GM13976 (cell line): ENCODE measurements around the gene SIX3.

ENCODE experiments used
- DNase-seq: peaks from one replicate; pipeline ENCODE4 v3.0.0; 2012; ENCODE audit warnings: low spot score
- CTCF ChIP-seq: IDR thresholded peaks from 2 replicates; pipeline ENCODE4 v1.5.1; 2012; ENCODE audit warnings: borderline replicate concordance, mild to moderate bottlenecking; ENCODE audit not compliant: insufficient read depth; ENCODE audit errors: extremely low read depth, missing control alignments, control extremely low read depth
- in situ Hi-C: fragments of 300-500 bp; cut with MboI; formaldehyde crosslinking; loops from one replicate; pipeline ENCODE4 v1.12.0; 2022; ENCODE audit warnings: low sequenced_read_pairs, mixed read lengths, inconsistent platforms; ENCODE audit not compliant: unreplicated experiment

Gene SIX3

DNA sequence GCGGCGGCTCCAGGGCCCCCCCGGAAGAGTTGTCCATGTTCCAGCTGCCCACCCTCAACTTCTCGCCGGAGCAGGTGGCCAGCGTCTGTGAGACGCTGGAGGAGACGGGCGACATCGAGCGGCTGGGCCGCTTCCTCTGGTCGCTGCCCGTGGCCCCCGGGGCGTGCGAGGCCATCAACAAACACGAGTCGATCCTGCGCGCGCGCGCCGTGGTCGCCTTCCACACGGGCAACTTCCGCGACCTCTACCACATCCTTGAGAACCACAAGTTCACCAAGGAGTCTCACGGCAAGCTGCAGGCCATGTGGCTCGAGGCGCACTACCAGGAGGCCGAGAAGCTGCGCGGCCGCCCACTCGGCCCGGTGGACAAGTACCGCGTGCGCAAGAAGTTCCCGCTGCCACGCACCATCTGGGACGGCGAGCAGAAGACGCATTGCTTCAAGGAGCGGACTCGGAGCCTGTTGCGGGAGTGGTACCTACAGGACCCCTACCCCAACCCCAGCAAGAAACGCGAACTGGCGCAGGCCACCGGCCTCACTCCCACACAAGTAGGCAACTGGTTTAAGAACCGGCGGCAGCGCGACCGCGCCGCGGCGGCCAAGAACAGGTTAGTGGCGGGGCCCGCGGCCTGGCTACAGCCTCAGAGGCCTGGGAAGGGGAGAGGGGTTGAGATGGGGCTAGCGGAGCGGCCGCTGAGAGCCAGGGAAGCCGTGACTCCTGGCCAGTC lies 965 bp downstream of the SIX3 start:
- no peak for DNase-seq
- in situ Hi-C loops, result no loop called here
- no peak for TF ChIP-seq CTCF

DNA sequence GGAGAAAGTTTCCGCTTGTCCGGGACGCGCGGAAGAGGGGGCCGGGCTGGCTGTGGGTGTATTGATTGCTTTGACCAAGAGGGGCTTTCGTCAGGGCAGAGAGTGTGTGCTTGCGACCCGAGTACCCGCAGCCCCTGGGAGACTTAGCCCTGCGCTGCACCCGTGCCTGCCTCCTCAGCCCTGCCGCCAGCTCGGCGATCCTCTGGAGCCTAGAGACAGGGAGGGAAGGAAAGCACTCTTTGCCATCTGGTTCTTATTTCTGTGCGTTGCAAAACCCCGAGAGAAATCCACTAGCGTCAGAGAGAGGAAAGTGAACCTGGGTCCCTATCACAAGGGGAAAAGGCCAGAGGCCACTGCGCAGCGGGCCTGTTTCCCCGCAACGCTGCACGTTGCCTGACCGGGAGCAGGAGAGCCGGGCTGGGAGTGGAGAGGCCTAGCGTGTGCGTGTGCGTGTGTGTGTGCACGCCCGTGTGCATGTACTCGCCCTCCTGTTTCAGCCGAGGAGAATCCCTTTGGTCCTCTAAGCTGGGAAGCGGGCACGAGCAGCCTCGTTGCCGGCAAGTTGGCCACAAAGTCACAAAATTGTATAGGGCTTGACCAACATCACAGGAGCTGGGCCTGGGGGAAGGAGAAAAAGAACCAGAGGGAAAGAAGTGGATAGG lies 1.7 kb downstream of the SIX3 start:
- DNase-seq, result no peak
- TF ChIP-seq CTCF, result no peak
- in situ Hi-C loops, result no loop called here

DNA sequence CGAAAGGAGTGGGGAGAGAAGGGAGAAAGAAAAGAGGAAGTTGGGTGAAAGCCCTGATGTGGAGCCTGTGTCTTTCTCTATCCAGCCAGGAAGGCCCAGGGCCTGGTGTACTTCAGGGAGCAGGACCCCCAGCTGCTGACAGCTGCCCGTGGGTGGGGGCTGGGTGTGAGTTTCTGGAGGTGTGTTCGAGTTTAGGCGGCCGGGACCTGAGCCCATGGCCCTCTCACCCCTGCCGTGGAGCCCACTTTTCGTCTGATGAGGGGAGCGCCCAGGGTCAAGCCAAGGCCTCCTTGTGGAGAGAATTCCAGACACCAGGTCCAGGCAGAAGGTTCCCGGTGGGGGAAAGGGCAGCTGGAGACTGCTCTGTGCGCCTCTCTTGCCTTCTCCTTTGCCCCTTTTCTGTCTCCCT lies 2.2 kb downstream of the SIX3 start:
- in situ Hi-C loops, result no loop called here

GRCh38 chr2:44944102-44944951 lies 2.8 kb downstream of the SIX3 start:
- no peak for TF ChIP-seq CTCF
- DNase-seq, result no peak
- in situ Hi-C loops, result no loop called here

More for the DNA sequence above, 2.2 kb downstream of the SIX3 start:
- no peak for TF ChIP-seq CTCF
- peak; percentile 44 for DNase-seq

GRCh38 chr2:44944952-44945612 lies 3.6 kb downstream of the SIX3 start:
- in situ Hi-C loops, result no loop called here
- no peak for DNase-seq
- TF ChIP-seq CTCF, result no peak

DNA sequence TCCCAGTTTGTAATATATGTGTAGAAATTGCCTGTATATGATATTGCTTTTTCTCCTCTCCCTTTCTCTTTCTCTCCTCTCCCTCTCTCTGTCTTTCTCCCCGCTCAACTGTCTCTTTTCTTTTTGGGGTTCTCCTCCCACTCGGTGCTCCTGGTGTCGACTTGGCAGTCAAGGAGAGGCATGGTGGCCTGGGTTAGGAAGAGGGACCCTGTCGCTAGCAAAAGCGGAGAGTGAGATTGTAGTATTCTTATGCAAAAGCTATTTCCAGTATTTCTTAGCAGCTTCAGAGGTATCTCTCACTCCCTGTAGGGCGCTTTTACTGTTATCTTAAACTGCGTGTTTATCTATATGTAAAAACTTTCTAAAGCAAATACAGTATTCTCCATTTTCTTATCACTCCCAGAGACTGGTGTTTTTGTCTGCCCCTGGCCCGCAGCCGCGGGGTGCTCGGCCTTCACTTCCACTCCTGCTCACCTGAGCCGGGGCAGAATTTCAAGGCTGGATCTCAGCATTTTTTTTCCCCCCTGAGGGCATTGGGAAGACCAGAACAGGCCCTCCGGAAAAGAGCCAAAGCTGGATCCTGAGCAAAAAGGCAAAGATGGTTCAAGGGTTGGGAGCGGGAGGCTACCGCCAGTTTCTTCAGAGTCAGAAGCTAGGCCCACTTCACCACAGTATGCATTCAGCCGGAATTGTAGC lies 4.3 kb downstream of the SIX3 start:
- DNase-seq, result no peak
- no peak for TF ChIP-seq CTCF
- in situ Hi-C loops, result no loop called here
